H1 (cell line): Measurements from ENCODE around the gene HOXD11. TPM values are rescaled to one million over a fixed set of nuclear protein-coding genes. Genes with fewer than 3 reads are reported as not detected.

Experiments
- ASH2L ChIP-seq: fragments of 200-600, 300-600 bp; sonication (generic); IDR thresholded peaks from one replicate; pipeline ENCODE4 v1.7.1; 2017; ENCODE audit warnings: low read length
- CHD7 ChIP-seq: fragments of 300-600 bp; sonication (generic); IDR thresholded peaks from 2 replicates; pipeline ENCODE4 v1.7.1; 2012; ENCODE audit warnings: low read length, moderate library complexity, mild to moderate bottlenecking, inconsistent platforms; ENCODE audit not compliant: insufficient replicate concordance
- CTBP2 ChIP-seq: IDR thresholded peaks from 2 replicates; pipeline ENCODE4 v1.7.0; 2011; ENCODE audit warnings: borderline replicate concordance, mild to moderate bottlenecking, moderate library complexity, mixed read lengths, low read length; ENCODE audit not compliant: insufficient read depth, insufficient read length
- FOSL1 ChIP-seq: IDR thresholded peaks from 2 replicates; pipeline ENCODE4 v1.6.1; 2011; ENCODE audit warnings: mild to moderate bottlenecking, low read depth, low read length, moderate library complexity; ENCODE audit not compliant: insufficient read depth
- GTF2F1 ChIP-seq: IDR thresholded peaks from 2 replicates; pipeline ENCODE4 v1.6.1; 2012; ENCODE audit warnings: low read depth, low read length, improper control_type of control experiment, borderline replicate concordance
- RFX5 ChIP-seq: IDR thresholded peaks from 2 replicates; pipeline ENCODE4 v1.6.1; 2011; ENCODE audit warnings: low read depth, low read length, improper control_type of control experiment, borderline replicate concordance
- SUZ12 ChIP-seq: fragments of 200-600 bp; sonication (generic); IDR thresholded peaks from 2 replicates; pipeline ENCODE4 v1.6.1; 2012; ENCODE audit warnings: mild to moderate bottlenecking, inconsistent platforms, low read length, moderate library complexity, mixed read lengths
- TCF12 ChIP-seq: IDR thresholded peaks from 2 replicates; pipeline ENCODE4 v1.6.1; 2011; ENCODE audit warnings: low read depth, mild to moderate bottlenecking, low read length
- USF2 ChIP-seq: IDR thresholded peaks from 2 replicates; pipeline ENCODE4 v1.6.1; 2011; ENCODE audit warnings: low read length, improper control_type of control experiment
- polyA plus RNA-seq, 7 experiments: library from polyadenylated mRNA; depleted of rRNA in 3 of 7; stranded (reverse) in 5 of 7; unstranded in 2 of 7; fragments of >200 nt in 5 of 7; fragments of 200-250 nt in 2 of 7; gene quantifications; 1 replicate in 5 of 7; 2 replicates in 1 of 7; 4 replicates in 1 of 7; pipeline versions ENCODE4 v1.2.1 to v1.2.3, GENCODE V29; 2011 to 2013; ENCODE audit warnings: missing spikeins in 2 of 7, mixed read lengths in 2 of 7
- total RNA-seq: library from RNA; stranded (reverse); fragmentation: NEBNext Ultra II Directional; extraction: Animal tissue kit (Norgen Biotek cat#: 25700); gene quantifications from 2 replicates; pipeline ENCODE4 v1.2.1, GENCODE V29; 2021

Gene HOXD11
- total and polyA plus RNA-seq, 2 of the 8 experiments (the other 6 are each of a cell fraction or from before 2014, with no cell fraction given), result not detected

GRCh38 chr2:176109192-176109901, 2.3 kb downstream of the HOXD11 start (continued):
- TF ChIP-seq CHD7 (no peak), FOSL1 (no peak), RFX5 (no peak), SUZ12 (peak; percentile 97), ASH2L (no peak), USF2 (no peak), CTBP2 (peak; percentile 38), TCF12 (no peak), GTF2F1 (no peak)
